HG03095 (cell line): ENCODE results near the gene RELN.

ENCODE experiments used
- ATAC-seq: cut with Tn5 transposase; IDR thresholded peaks from one replicate; pipeline ENCODE4 v1.9.1; 2021; ENCODE audit warnings: moderate library complexity; ENCODE audit not compliant: unreplicated experiment

RELN gene

DNA sequence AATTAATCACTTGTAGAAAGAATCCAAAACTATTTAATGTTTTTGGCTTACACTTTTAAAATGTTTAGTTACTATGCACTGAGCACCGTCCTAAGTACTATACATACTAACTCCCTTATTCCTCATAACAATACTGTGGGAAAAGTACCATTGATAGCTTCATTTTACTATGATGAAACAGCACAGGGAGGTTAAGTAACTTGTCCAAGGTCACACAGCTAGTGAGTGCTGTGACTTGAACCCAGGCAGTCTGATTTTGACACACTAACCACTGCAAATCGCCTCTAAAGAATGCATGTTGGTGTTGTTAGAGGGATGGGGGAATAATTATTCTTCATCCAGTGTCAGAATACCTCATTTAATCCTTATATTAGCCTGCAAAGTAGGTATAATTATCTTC, 1.9 kb upstream of the RELN start:
- ATAC-seq, result no peak

GRCh38 chr7:103990991-103991390, 1.5 kb upstream of the RELN start:
- ATAC-seq, result no peak

- no peak for ATAC-seq
Measured at GRCh38 chr7:103989785-103990767, 618 bp upstream of the RELN start.

- ATAC-seq, result no peak
Measured at GRCh38 chr7:103988468-103989199, 824 bp downstream of the RELN start.

DNA sequence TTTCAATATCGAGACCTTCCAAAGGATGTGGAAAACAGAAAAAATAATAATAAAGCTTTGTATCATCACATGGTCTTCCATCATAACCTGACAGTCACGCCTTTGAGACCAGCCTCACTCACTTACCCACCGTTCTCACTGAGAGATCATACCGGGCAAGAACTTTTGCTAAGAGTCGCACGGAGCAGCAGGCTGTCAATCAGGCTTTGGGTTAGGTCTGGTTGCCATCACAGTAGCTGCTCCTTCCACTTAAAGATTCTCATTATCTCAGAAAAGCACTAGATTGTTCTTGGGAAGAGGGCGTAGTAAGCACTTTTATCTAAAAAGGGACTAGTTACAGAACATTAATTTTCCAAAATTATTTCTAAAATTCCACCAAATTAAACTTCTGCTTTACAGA, 2.0 kb downstream of the RELN start:
- ATAC-seq, result no peak

GRCh38 chr7:103985565-103986126, 3.8 kb downstream of the RELN start:
- ATAC-seq, result no peak

GRCh38 chr7:103984050-103984449, 5.4 kb downstream of the RELN start:
- no peak for ATAC-seq

DNA sequence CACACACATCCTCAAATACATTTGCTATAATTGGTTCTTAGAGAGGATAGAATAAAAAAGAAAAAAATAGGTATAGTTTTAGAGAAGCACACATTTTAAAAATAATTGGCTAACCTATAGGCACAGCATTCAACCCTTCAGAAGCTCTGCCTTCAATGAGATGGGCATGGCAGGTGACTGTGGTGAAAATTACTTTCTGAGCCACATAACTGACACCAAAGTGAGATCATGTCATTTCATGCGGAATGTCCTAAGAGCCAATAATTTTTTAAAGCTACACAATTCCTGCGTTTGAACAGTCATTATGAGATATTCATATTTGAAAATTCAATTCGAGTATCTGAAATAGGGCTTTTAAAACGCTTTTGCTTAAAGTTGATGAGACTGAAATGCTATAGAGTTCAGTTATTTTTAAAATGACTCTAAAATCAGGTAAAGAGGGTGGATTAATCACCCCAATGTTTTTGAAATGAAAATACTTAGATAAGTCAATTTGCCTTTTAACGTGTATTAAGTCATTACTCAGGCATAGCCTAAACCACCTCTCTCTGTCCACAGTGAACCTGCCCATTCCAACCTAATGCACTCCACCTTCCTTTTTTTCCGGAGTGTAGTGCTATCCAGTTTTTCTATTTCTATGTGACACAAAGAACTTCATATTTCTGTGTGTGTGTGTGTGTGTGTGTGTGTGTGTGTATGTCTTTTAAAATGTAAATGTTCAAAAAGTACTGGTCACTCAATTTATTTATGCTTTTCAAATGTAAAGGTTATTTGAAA, 6.1 kb downstream of the RELN start:
- no peak for ATAC-seq

GRCh38 chr7:103981003-103981423, 8.4 kb downstream of the RELN start:
- ATAC-seq, result no peak

GRCh38 chr7:103972779-103973434, 16.6 kb downstream of the RELN start:
- no peak for ATAC-seq

DNA sequence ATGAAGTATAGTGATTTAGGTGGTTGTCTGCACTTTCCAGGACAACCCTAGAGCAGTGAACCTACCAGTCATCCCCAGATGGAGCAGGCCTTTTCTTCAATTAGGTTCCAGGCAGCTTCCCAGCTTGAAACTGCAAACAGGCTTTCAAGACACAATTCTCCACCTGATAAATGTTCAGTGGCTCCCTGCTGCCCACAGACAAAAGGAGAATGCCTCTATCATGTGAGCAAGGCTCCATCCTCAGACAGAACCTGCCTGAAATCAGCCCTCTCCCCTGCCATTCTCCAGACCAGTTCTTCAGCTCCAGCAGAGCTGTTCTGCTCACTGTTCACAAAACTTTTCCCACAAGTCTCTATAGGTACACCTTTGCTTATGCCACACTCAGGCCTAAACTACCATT, 22.1 kb downstream of the RELN start:
- no peak for ATAC-seq

GRCh38 chr7:103966593-103967277, 22.7 kb downstream of the RELN start:
- no peak for ATAC-seq

DNA sequence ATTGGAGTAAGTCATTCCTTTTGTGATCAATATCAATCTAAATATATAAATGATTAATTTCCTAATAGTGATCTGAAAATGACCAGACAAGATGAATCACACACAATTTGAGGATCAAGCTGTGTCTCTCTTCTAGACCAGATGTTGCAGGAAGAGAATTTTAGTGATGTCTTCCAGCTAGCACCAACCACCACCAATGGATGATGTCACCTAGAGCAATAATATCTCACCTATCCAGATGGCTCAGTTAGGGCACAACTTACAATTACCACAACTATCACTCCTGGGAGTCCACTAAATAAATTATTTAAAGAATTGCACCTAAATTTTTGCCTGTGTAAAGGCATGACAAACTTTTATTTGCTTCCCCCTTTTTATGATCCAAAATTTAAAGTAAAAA, 25.2 kb downstream of the RELN start:
- ATAC-seq, result no peak

- no peak for ATAC-seq
Measured at GRCh38 chr7:103962070-103962469, 27.4 kb downstream of the RELN start.

DNA sequence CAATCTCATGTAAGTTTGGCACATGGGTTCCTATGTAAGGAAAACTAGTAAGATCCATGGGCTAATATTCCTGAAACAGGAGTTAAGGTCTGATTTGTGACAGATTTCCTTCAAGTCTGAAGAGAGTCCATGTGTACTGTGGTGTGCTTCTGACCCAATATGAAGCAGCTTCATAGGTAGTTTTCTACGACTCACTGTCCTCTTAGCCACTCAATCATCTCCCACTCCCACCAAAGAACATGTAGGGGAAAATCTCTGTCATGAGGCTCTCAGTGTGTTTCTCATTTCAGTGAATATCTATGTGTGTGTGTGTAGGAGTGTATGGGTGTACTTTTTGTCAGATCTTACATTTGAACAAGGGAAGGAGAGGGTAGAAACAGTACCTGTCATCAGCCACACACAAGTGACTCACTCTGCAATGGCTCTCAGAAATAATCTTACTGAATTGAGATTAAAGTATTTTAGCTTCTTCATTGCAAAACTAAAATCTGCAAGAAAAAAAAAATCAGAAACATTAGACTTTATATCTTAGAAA, 31.1 kb downstream of the RELN start:
- ATAC-seq, result no peak

DNA sequence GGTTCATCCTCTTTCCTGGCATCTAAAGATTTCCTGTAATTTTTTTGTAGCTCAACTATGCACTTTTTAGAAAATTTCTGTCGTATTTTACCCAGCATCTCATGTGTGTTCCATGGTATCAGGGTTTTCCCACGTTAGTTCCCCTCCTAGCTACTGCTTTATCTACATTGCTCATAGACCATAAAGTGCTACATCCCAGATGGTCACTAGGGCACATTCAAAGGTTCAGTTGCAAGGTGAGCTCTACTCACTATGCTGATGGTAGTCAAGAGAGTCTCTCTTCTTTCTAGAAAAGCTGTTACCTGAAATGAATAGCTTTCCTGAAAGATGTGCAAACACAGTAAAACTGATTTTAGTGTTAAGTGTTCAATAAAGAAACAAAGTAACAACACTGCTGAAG, 33.5 kb downstream of the RELN start:
- ATAC-seq, result no peak

- no peak for ATAC-seq
Measured at GRCh38 chr7:103952408-103952807, 37.0 kb downstream of the RELN start.

- no peak for ATAC-seq
Measured at GRCh38 chr7:103951311-103951710, 38.1 kb downstream of the RELN start.

GRCh38 chr7:103949374-103949773, 40.1 kb downstream of the RELN start:
- no peak for ATAC-seq
